T follicular helper cell (primary cell): Measurements from ENCODE around the gene LSM7.

Experiments
- DNase-seq: peaks from one replicate; pipeline ENCODE4 v3.0.0-alpha.2; 2020; ENCODE audit warnings: low read depth

LSM7 gene

DNA sequence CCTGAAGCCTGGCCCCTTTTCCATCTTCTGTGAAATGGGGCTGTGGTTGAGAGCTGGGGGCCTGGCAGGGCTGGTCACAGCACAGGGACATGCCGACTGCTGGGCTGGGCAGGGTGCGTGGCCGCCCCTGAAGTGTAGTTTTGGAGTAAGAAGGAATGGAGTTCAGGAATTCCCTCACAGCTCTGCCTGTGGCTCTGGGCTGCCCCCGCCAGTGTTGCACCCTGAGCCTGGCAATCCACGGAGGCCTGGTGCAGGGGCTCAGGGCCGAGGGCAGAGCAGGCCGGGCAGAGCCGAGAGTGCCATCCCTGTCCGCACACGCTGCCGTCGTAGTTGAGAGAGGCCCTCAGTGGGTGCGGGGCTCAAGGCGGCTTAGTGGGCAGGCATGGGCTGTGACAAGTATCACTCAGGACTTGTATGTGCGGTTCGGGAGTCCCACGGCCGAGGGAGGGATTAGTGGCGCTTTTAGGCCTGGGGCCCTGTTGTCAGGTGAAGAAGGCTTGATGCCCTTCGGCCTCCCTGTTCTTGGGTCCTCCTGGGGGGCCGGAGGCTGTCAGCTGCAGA lies 9.7 kb upstream of the LSM7 start:
- DNase-seq, result no peak

DNA sequence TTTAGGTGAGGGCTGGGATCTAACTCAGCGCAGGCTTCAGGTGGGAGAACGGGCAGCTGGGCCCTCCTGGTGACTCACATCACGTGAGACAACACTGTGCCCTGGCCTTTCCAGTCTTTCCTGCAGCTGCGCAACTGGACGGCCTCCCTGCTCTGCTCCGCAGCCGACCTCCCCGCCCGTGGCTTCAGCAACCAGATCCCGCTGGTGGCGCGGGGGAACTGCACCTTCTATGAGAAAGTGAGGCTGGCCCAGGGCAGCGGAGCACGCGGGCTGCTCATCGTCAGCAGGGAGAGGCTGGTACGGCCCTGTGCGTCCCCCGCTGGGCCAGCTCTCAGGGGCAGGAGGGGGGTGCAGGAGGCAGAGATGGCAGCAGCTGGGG lies 8.9 kb upstream of the LSM7 start:
- DNase-seq, result no peak

DNA sequence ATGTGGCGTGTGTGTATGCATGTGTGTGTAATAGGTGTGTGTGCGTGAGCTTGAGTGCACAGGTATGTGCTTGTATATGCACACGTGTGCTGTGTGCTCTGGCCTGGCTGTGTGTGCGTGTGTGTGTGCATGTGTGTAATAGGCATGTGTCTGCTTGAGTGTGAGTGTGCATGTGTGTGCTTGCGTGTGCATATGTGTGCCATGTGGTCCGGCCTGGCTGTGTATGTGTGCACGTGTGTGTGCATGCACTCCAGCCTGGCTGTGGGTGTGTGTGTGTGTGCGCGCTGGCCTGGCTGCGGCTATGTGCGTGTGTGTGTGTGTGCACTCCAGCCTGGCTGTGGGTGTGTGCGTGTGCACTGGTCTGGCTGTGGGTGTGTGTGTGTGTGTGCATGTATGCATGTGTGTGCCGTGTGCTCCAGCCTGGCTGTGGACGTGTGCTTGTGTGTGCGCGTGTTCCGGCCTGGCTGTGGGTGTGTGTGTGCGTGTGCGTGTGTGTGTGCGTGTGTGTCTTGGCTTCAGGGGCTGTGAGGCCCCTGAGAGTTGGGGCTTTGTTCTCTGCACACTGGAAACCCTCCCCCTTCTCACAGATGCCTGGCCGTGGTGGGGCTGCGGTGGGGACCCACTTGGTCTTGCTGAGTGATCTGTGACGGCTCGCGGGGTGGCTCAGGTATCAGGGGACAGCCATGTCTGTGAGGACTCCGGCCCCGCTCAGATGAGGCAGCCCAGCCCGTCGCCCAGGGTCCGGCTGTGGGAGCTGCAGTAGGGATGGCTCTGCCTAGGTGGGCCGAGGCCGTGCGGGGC lies 8.3 kb upstream of the LSM7 start:
- DNase-seq, result no peak

DNA sequence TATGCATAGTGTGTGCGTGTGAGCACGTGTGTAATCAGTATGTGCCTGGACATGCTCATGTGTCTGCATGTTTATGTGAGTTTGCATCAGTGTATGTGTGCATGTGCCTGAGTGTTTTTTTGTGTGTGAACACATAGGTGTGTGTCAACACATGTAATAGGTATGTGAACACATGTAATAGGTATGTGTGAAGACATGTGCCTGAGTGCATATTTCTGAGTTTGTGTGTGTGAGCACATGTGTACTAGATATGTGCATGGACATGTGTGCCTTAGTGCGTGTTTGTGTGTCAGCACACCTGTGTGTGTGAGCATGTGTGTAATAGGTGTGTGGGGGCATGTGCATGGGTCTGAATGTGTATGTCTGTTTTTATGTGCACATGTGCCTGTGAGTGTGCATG lies 7.5 kb upstream of the LSM7 start:
- no peak for DNase-seq

DNA sequence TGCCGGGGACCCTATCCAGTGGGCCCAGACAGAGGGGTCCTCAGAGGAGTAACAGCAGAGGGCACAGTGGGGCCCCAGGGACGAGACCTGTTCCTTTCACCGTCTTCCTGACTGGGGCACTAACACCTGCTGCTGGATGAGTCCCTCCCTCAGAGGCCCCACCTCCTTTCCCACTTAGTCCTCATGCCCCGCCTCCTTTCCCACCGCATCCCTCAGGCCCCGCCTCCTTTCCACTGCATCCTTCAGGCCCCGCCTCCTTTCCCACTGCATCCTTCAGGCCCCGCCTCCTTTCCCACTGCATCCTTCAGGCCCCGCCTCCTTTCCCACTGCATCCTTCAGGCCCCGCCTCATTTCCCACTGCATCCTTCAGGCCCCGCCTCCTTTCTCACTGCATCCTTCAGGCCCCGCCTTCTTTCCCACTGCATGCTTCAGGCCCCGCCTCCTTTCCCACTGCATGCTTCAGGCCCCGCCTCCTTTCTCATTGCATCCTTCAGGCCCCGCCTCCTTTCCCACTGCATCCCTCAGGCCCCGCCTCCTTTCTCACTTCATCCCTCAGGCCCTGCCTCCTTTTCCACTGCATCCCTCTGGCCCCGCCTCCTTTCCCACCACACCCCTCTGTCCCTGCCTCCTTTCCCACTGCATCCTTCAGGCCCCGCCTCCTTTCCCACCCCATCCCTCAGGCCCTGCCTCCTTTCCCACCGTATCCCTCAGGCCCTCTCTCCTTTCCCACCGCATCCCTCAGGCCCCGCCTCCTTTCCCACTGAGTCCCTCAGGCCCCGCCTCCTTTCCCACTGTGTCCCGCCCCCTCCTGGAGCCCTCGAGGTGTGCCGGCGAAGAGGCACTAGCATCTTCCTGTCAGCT lies 6.8 kb upstream of the LSM7 start:
- no peak for DNase-seq

DNA sequence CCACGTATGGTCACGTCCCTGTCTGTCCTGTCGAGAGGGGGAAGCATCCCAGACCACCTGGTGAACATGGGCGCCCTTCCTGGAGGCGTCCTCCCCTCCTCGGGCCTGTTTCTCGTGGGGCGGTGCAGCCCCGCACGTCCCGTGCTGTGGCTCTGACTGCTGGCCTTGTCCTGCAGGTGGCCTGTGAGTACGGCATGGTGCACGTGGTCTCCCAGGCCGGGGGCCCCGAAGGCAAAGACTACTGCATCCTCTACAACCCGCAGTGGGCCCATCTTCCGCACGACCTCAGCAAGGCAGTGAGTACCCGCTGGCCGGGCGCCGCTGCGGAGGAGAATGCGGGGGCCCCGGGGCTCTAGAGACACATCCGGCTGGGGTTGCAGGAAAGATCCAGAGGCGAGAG lies 6.0 kb upstream of the LSM7 start:
- DNase-seq, result no peak

DNA sequence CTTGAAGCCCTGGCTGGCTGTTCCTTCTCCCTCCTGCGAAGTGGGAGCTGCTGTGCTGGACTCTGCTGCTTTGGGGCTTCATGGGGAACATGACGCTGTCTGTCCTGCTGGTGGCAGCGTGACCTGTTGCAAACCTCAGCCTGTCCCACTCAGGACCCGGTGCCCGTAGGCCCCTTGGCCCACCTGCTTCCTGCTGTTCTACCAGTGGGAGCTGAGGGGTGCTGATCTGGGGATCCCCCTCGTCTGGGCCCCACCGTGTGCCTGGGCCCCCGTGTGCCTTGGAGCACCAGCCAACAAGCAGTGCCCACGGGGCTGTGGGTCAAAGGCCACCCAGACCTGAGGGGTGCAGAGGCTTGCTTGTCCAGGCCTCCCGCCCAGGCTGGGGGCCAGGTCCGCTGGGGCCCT lies 5.4 kb upstream of the LSM7 start:
- DNase-seq, result no peak

DNA sequence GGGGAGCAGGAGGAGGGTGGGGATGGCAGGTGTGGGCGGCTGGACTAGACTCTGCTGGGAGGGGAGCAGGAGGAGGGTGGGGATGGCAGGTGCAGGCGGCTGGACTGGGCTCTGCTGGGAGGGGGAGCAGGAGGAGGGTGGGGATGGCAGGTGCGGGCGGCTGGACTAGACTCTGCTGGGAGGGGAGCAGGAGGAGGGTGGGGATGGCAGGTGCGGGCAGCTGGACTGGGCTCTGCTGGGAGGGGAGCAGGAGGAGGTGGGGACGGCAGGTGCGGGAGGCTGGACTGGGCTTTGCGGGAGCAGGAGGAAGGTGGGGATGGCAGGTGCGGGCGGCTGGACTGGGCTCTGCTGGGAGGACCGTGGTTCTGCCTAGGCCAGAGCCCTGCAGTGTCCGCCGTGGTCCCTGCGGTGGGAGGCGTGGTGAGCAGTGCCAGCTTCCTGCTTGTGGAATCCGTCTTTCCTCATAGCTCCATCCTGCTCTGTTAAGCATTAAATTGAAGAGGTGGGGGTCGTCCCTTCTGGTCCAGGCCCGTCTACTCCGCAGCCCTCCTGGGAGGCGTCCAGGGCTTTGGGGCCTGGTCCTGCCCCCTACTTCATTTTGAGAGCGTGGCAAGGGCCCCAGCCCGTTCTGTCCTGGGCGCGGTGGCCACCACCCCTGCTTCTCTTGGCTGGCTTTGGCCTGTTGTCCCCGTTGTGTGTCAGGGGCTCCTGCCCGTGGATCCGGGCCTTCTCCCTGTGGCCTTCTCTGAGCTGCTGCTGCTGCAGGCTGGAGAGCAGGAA lies 4.8 kb upstream of the LSM7 start:
- DNase-seq, result no peak

DNA sequence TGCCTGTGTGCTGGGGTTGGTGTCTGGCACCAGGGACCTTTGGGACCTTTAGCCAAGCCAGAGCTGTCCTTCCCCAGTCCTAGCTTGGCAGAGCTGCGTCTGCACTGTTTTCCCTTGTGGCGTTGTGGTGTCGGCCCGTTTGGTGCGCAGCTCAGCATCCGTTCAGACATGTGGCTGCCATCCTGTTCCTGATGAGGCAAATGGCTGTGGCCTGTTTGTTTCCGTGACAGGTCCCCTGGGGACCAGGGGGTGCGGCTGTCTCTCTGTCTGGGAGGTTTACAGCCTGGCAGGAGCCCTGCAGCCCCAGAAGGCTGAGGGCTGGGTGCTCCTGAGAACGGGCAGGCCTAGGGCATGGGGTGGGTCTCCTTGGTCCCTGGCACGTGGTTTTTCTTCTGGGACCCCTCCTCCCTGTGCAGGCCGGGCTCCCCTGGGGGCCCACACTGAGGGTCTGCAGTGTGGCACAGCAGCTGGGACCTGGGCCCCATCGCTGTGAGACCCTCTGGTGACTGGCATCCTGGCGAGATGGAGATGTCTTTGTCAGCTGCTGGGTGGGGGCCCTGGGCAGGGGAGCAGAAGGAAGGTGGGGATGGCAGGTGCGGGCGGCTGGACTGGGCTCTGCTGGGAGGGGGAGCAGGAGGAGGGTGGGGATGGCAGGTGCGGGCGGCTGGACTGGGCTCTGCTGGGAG lies 4.1 kb upstream of the LSM7 start:
- peak; percentile 9 for DNase-seq

DNA sequence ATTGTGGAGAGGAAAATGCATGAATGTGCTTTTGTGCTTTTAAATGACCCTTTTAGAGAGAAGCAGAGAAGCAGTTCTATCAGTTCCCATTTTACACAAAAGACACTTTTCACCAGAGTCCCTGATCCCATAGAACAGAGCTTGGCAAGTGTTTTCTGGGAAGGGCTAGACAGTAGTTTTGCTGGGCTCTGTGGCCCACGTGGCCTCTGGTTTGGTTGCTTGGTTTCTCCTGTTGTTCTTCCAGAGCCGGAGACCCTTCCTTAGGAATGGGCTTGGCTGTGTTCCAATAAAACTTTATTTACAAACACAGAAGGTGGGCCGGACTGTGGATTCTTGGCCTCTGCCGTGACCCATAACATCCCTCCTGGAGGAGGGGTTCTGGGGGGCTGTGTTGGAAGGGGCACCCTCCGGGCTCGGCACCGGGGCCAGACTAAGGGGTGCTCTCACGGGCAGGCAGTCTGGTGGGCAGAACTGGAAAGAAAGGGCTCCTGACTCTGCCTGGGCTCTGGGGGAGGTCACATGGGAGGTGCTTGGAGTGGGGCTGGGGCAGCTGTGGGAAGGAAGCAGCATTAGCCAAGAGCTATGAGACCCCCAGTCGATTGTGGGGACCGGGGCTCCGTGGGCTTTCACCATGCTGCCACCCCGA lies 3.3 kb upstream of the LSM7 start:
- DNase-seq, result no peak

DNA sequence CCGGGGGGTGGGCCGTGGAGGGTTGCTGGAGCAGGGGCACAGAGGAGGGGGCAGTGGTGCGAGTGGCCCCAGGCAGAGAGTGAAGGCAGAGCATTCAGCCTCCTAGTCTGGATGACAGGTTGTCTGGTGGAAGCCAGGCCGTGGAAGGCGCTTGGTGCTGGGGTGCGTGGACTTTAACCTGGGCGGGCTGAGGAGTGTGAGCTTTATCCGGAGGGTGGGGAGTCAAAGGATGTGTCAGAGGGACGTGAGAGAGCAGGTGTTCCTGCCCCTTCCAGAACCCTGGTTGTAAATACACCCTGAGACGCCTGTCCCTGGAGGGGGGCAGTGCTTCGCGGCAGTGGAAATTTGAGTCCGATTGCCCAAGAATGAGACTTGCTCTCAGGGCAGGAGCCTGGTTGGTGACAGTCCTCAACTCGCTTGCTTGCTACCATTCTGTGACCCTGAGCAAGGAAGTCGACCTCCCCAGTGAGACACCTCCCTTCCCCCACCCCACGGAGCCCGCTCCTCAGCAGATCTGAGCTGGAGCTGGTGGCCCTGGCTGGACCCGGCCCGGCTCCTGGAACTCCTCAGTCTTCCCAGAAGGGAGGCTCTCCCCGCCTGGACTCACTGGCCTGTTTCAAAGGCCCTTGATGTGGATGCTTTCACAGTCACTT lies 2.4 kb upstream of the LSM7 start:
- DNase-seq, result no peak

DNA sequence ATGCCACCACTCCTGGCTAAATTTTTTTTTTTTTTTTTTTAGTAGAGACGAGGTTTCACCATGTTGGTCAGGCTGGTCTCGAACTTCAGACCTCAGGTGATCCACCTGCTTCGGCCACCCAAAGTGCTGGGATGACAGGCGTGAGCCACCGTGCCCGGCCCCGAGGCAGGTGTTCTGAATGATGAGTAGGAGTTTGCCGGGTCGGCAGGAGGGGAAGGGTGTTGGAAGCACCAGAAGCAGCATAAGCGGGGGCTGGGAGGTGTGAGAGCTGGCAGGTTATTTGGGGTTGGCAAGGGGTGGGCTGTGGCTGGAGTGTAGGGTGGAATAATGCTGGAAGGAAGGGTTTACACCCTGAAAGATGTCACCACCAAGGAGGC lies 1.9 kb upstream of the LSM7 start:
- no peak for DNase-seq

DNA sequence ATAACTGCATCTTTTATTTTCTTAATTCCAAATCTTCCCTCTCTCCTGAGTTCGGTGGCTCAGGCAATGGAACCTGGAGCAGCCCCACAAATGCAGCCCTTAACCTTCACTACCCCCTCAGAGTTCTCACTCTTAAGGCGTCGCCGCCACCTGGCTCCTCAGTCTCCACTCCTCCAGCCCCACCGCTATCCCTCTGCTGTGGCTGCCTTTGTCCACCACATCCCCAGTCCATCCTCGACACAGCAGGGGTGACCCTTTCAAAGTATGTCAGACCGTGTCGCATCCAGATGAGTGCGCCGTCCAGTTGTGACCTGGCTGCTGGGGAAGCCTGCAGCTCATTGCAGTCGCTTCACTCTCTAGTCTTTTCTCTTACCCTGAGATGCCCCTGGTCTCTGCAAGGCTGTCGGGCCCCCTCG lies 1.1 kb upstream of the LSM7 start:
- no peak for DNase-seq

DNA sequence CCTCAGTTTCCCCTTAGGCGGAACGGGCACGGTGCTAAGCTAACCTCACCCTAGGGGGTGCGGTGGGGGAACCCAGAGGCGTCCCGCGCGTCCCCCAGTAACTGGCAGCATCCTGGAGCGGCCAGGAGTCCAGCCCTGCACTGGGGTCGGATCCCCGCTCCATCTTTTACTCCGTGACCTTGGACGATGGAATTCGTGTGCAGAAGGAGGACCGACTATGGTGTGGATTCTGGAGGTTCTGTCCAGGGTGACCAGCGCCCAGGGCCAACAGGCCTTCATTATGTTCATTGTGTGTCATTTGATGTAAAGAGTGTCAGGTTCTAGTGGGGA lies 728 bp upstream of the LSM7 start:
- no peak for DNase-seq

DNA sequence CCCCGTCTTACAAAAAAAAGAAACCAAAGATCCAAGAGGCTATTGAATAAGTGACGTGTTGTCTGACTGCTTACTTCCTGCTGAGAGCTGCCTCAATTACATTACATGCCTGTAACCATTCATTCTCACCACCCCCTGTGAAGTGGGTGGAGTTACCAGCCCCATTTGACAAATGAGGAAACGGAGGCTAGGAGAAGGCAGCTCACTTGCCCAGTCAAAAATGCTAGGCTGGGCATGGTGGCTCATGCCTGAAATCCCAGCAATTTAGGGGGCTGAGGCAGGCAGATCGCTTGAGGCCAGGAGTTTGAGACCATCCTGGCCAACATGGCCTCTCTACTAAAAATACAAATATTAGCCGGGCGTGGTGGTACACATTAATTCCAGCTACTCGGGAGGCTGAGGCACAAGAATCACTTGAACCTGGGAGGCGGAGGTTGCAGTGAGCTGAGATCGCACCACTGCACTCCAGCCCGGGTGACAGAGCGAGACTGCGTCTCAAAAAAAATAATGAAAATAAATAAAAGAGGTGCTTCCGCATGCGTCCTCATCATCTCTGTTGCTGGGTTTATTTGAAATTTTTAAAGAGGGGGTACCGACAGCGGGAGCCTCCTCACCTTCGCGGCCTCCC lies 499 bp downstream of the LSM7 start:
- peak; percentile 41 for DNase-seq

DNA sequence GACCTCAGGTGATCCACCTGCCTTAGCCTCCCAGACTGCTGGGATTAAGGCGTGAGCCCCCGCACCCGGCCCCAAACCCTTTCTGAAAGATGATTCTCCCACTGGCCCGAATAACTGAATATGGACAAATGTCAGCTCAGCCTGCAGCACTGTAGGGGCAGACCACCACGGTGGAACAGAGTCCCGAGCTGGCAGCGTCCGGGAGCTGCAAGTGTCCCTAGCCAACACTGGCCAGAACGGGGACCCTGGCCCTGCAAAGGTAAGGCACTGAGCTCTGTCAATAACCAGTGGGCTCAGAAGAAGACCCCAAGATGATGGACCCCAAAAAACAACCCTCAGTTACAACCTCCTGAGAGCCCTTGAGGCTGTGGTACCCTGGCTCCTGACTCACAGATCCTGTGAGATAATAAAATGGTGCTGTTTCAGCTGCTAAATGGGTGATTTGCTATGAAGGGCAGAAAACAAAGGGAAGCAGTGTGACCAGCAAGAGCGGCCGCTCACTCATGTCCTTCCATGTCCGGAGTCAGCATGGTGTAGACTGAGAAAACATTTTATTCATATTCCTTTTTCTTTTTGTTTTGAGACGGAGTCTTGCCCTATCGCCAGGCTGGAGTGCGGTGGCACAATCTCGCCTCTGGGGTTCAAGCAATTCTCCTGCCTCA lies 1.6 kb downstream of the LSM7 start:
- no peak for DNase-seq

DNA sequence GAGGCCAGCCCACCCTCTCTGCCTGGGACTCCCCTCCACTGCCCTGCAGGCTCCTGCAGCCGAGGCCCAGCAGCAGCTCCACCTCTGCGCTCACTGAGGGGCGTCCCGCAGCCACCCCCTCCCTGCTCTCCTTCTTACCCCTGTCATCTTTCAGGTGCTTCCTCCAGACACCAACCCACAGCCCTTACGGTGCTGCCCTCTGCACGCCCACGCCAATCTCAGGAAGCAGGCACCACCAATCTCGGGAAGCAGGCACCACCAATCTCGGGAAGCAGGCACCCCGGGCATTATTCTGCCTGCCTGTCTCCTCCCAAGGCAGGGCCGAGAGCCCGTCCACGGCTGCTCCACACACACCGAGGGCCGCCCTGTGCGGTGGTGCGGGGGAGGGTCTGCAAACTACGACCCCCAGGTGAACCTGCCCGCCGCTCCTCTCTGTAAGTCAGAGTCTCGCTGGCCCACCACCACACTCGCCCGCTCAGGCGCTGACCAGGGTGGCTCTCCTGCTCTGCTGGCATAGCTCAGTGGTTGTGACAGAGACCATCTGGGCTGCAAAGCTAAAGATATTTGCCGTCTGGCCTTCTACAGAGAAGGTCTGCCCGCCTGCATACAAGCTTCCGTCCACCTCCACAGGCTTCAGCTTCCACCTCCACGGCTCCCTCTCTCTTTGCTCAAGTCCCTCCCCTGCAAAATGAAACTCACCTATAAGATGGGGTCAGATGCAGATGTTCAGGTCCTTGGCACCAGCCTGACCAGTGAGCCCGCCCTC lies 2.9 kb downstream of the LSM7 start:
- no peak for DNase-seq

DNA sequence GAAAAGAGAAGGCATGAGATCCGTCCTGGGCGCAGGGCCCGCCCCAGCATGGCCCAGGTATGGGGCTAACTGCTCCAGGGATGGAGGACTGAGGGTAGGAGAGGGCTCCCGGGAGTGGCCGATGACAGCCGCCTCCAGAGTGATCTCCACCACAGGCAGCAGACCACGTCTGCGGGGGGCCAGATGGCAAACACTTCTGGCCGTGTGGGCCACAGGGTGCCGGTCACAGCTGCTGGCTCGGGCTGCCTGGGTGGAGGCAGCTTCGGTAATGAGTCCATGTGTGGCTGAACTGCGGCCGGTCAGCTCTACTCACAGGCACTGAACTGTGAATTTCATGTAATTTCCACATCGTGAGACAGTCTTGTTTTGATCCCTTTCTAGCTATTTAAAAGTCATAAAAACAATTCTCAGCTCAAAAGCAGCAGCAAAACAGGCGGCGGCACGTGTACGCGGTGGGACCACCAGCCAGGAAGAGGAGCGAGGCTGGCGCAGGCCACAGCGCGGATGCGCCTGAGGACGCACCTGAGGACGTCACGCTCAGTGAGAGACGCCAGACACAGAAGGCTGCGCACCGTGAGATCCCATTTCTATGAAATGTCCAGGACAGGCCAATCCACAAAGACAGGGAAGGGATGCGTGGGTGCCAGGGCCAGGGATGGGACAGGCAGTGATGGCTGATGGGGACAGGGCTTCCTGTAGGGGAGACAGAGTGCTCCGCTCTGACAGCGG lies 4.0 kb downstream of the LSM7 start:
- no peak for DNase-seq
